CD4-positive, alpha-beta T cell treated with Interleukin-17A for 4 hours (primary cell): ENCODE measurements around the gene PLAA.
"Not testable (repeated sequence)": the region's sequence is repeated elsewhere in the genome, so short reads cannot be mapped to it uniquely, and the experiment has no call there.

Experiments used
- DNase-seq: peaks from one replicate; pipeline ENCODE4 v3.0.0-alpha.2; 2020; ENCODE audit warnings: mixed read lengths

Gene PLAA

GRCh38 chr9:26928902-26929495, 18.0 kb downstream of the PLAA start:
- no peak for DNase-seq

DNA sequence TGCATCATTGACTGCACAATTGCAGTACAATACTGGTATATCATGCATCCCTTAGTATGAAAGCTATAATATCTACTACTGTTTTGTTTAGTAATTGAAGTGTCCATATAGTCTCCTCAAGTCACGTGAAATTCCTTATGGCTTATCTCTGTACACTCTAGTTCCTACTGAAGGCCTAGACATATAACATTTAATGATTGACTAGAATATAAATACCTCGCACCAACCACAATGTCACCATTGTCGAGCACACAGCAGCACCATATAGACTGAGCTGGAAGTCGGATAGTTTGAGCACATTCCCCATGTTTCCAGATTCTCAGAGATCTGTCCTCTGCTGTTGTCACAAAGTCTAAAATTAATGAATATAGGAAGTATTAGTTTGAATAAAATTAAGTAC, 21.4 kb downstream of the PLAA start:
- DNase-seq, result no peak

GRCh38 chr9:26919698-26920097, 27.3 kb downstream of the PLAA start:
- no peak for DNase-seq

DNA sequence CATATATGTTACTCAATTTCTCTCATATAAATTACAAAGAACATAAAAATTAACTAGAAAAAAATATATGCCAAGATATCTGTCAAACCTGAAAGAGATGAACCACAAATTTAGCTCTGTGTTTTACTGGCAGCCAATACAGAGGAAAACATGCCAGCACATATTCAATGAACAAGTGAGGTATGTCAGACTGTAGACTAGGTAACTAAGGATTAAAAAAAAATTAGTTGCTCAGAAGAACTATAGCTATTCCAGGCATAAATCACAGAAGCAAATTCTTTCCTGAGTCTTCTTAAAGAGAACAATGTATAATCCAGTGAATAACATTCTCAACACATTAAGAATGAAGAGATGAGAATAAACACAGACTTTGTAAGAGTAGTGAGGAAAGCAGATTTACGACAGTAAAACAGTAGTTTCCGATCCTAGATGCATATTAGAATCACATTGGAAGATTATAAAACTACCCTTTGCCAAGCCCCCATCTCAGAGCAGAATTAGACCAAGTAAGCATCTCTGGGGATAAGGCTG, 33.8 kb downstream of the PLAA start:
- DNase-seq, result no peak

DNA sequence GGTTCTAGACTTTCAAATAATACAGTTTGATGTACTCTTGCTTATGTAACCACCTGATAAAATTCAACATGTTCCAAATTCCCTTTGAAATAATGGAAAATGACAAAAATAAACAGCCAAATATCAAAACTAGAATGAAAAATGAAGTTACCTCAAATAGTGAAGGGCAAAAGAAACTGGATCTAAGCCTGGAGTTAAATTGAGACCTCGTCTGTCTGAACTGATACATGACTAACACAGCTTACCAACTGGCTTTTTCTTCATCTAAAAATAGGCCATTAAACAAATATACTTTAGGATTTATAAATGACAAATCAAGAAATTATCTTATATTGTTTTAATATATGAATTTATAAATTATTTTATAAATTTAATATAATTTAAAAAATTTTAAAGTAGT, 42.4 kb downstream of the PLAA start:
- DNase-seq, result no peak

DNA sequence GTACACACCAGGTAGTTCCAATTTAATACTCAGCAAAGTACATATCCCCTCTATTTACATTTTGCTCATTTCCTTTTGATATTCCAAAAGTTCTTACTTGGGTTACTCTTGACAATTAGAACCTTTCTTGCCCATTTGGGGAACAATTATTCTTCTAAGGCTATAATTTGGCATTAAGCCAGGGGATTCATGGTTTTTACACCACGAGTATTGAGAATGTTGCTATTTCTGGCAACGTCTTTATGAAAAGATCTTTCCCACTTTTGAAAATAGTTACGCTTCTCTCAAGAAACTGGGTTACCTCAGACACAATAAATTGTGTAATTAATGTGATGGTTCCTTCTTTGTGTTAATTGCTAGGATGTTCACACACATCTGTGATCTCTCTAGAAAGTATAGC, 43.0 kb downstream of the PLAA start:
- DNase-seq, result no peak

DNA sequence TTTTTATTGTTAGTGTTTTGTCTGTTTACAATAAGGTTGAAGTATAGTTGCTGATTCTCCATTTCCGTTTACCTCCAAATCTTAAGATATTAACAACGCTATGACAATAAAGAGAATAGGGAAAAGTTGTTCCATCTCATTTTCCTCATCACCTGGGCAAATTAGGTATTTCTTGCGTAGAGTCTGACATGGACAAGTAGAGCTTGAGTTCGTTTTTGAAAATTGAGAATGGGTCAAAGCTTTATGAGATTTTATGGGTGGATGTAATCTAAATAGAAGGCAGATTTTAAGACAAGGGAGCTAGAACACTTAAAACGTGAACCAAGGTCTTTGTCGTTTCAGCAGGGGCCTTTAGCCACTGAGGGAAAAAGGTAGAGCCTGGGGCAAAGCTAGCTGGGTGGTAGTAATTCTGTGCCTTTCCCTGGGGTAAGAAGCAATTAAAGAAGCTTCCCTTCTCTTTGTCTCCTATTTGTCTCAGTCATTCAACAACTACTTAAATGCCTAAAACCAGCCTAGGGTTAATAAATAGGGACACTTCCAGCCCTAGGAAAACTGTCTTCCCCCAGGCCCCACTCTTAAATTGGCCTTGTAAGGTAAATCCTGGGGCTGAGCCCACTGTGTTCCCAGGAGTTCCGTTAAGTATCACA, 53.9 kb downstream of the PLAA start:
- no peak for DNase-seq

- DNase-seq, result peak; percentile 93
Observed at GRCh38 chr9:26892251-26893029, 54.6 kb downstream of the PLAA start, which contains the start of gene CAAP1. Gene CAAP1, minus strand, starts transcription at chr9:26892802. Its CDS starts 87 bp downstream, at chr9:26892715.

DNA sequence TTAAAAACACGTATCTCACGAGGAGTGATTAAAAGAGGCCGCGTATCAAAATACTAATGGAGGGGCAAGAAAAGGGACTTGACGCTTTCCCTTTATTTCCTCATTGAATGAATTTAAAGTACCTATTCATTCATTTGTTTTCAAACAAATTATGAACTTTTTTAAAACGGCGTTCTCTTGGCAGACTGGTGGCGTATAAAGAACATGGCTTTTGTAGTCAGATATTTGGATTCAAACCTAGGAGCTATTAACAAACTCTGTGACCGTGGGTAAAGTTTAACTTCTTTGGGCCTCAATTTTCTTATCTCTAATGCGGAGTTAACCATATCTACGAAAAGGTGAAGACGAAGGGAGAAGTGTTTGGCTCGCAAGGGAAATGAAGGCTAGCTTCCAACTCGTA, 55.3 kb downstream of the PLAA start:
- DNase-seq, result no peak

- DNase-seq, result no peak
Observed at GRCh38 chr9:26888271-26888670, 58.8 kb downstream of the PLAA start.

DNA sequence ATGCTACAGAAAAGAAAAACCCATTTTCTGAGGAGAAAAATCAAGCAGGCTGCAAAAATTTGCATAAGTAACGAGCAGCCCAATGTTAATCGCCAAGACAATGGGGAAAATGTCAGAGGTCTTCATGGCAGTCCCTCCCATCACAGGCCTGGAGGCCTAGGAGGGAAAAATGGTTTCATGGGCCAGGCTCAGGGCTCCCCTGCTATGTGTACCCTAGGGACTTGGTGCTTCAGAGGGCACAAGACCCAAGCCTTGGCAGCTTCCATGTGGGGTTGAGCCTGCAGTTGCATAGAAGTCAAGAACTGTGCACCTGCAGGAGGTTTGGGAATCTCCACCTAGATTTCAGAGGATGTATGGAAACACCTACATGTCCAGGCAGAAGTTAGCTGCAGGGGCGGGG, 64.9 kb downstream of the PLAA start:
- no peak for DNase-seq

DNA sequence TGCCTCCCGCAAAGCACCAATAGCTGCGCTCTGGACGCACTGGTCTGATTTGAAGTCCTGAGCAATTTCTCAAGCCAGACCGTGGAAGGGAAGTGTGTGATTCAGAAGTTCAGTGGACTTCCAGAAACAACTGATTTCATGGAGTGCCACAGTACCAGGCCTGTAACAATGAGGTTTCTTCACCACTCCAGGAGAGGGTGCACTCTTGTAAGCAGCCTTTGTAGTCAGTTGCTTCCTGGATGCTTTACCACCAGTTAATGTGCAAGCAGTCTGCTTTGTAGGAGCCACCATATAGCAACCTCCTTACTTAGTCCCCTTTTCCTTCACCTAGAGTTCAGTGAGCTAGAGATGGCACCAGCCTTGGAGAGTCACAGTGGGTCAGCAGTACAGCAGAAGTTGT, 66.8 kb downstream of the PLAA start:
- no peak for DNase-seq

DNA sequence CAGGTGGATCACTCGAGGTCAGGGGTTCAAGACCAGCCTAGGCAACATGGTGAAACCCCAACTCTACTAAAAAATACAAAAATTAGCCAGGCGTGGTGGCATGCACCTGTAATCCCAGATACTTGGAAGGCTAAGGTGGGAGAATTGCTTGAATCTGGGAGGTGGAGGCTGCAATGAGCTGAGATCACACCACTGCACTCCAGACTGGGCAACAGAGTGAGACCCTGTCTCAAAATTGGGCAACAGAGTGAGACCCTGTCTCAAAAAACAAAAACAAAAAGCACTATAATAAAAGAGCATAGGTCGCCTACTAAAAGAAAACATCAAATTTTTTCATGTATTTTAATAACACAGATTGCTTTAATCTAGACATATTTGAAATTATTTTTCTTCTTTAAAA, 71.9 kb downstream of the PLAA start:
- DNase-seq, result not testable (repeated sequence)

DNA sequence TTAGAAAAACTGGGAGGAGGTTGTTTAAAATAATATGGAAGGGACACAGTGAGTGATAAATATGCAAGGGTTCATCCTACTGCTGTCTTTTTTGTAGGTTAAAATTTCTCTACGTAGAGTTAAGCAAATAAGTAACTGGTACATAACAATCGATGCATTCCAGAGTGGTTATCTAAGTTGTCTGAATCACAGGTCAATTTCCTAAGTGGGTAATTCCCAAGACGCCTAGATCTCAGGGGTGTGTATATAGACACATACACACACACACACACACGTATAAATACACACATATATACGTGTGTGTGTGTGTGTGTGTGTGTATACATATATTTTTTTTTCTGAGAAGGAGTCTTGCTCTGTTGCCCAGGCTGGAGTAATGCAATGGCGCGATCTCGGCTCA, 76.8 kb downstream of the PLAA start:
- no peak for DNase-seq

DNA sequence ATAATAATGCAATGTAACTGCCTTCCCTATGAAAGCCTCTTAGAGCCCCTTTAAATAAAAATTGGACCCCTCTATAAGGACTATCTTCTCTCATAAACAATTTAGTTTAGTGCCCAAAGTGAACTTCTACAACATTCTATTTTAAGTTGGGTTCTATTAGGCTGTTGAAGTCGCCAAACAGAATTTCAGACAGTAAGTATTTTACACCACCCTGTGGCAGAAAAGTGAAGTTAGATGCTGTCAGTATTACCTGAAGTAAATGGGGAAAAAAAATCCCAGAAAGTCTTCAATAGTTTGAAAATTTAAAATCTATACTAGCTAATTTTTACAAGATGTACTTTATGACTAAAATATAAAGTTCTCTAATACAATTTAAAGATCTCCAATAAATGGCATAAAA, 84.0 kb downstream of the PLAA start:
- no peak for DNase-seq

DNA sequence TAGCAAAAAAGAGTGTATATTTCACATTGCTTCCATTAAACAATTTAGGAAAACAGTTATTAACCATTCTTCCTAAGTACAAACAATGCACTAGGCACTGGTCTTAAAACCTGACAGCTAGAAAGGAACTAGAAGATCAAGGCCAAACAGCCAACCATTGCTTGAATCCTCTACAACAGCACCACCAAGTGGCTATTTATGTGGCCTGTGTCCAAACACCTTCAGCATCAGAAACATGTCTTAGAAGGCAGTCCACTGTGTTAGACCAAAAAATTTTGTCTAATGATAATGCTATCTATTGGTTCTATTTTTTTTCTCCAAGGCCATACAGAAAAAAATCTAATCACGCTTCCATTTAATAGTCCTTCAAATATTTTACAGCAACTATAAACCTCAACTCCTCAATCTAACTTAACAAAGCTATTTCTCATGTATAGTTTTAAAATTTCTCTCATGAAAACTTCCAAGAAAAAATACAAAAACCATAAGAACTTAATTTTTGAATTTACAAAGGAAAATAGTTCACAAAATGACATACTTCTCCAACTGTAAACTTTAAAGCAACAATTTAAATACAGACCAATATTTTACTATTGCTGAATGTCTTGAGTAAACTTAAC, 90.5 kb downstream of the PLAA start:
- no peak for DNase-seq
